Stimulated activated CD8-positive, alpha-beta memory T cell treated with anti-CD3 and anti-CD28 coated beads, Interleukin-12 subunit alpha, Interleukin-12 subunit beta, amount 100 ng/mL, for 4 hours (primary cell): ENCODE measurements around the gene DNAJC2.
A peak's percentile ranks its signal among the peaks of the same experiment; 100 is the strongest.

Experiments used
- DNase-seq: peaks from one replicate; pipeline ENCODE4 v3.0.0-alpha.2; 2020; ENCODE audit warnings: low read depth

DNAJC2 gene

GRCh38 chr7:103344453-103345149 is at the start of gene DNAJC2:
Gene DNAJC2, minus strand, starts transcription at chr7:103344767. Its CDS starts 145 bp downstream, at chr7:103344622.
- peak; percentile 67 for DNase-seq

- DNase-seq: no peak
Observed at GRCh38 chr7:103391976-103392375, 47.4 kb upstream of the DNAJC2 start.

GRCh38 chr7:103391150-103391549 is 46.6 kb upstream of the DNAJC2 start:
- DNase-seq: no peak

GRCh38 chr7:103389263-103389662 is 44.7 kb upstream of the DNAJC2 start:
- no peak for DNase-seq

GRCh38 chr7:103388469-103389140 is 44.0 kb upstream of the DNAJC2 start:
- DNase-seq: no peak

- DNase-seq: no peak
Observed at GRCh38 chr7:103387242-103387641, 42.7 kb upstream of the DNAJC2 start.

GRCh38 chr7:103382032-103382402 is 37.5 kb upstream of the DNAJC2 start:
- no peak for DNase-seq

GRCh38 chr7:103381280-103382031 is 36.9 kb upstream of the DNAJC2 start:
- no peak for DNase-seq

- DNase-seq: no peak
Observed at GRCh38 chr7:103380395-103381191, 36.0 kb upstream of the DNAJC2 start.

- no peak for DNase-seq
Observed at GRCh38 chr7:103379270-103379975, 34.9 kb upstream of the DNAJC2 start.

- no peak for DNase-seq
Observed at GRCh38 chr7:103373866-103374643, 29.5 kb upstream of the DNAJC2 start.

GRCh38 chr7:103369432-103369831 is 24.9 kb upstream of the DNAJC2 start:
- no peak for DNase-seq

- DNase-seq: no peak
Observed at GRCh38 chr7:103349805-103350204, 5.2 kb upstream of the DNAJC2 start.

GRCh38 chr7:103348959-103349358 is 4.4 kb upstream of the DNAJC2 start:
- no peak for DNase-seq

- DNase-seq: no peak
Observed at GRCh38 chr7:103348452-103348851, 3.9 kb upstream of the DNAJC2 start.

- DNase-seq: peak; percentile 64
Observed at GRCh38 chr7:103347507-103348267, 3.1 kb upstream of the DNAJC2 start, which contains the start of gene PSMC2. Gene PSMC2, plus strand, starts transcription at chr7:103347643. Its CDS starts 69 bp downstream, at chr7:103347712.

- no peak for DNase-seq
Observed at GRCh38 chr7:103346396-103346795, 1.8 kb upstream of the DNAJC2 start.

GRCh38 chr7:103343758-103344452 is 662 bp downstream of the DNAJC2 start:
- DNase-seq: peak; percentile 10

- no peak for DNase-seq
Observed at GRCh38 chr7:103343332-103343731, 1.2 kb downstream of the DNAJC2 start.
